Measurements from ENCODE around the gene RETSAT. TPM values are rescaled to one million over a fixed set of nuclear protein-coding genes. Genes with fewer than 3 reads are reported as not detected.
A peak's percentile ranks its signal among the peaks of the same experiment; 100 is the strongest.
"Not testable (repeated sequence)": the region's sequence is repeated elsewhere in the genome, so short reads cannot be mapped to it uniquely, and the experiment has no call there.

Gene RETSAT
- total and polyA plus RNA-seq, 5 experiments from 2014 or later, result 6.6 to 25.6 (median 15.1) TPM

- no peaks in the 10 kb centered on the region for H3K27me3 Mint-ChIP-seq
- ATAC-seq (peak; percentile 83 to 87), DNase-seq (peak; percentile 89 to 96 (median 94))
- peak within 1 kb of the TSS; percentile 96 to 100 (median 99) for H3K4me3 Mint-ChIP-seq
- H3K9me3 Mint-ChIP-seq, result no peaks in the 10 kb centered on the region
- peak within 1 kb of the TSS; percentile 97 to 100 (median 100) for H3K27ac Mint-ChIP-seq
- POLR2A ChIA-PET, result interaction anchor here (0.6 to 5.6 kb wide), 39 partner anchors 9 to 1504 kb away, joined by 3 to 122 read pairs (median 6); partner anchors contain the start of genes ELMOD3, GGCX, IMMT and KCMF1
- peaks cover 27 to 53% (median 42%) of the 10 kb centered on the region in 4 donors for H3K4me1 Mint-ChIP-seq
- peaks cover 31 to 44% (median 40%) of the 10 kb centered on the region in 3 donors for H3K36me3 Mint-ChIP-seq
Observed at GRCh38 chr2:85327822-85328617, 26.3 kb downstream of the RETSAT start, which contains the start of gene TGOLN2. TSS of gene TGOLN2 (minus strand) at chr2:85327989. CDS start at chr2:85327962, 27 bp downstream.

- POLR2A ChIA-PET, result interaction anchor here (0.6 to 5.6 kb wide), 43 partner anchors 9 to 1505 kb away, joined by 3 to 122 read pairs (median 6); partner anchors contain the start of genes C2orf68, ELMOD3, GGCX and IMMT
- Mint-ChIP-seq H3K9me3 (no peaks in the 10 kb centered on the region), H3K27me3 (no peaks in the 10 kb centered on the region), H3K36me3 (peaks cover 31 to 52% (median 43%) of the 10 kb centered on the region in 3 donors), H3K27ac (peak overlapping the region; percentile 97 to 100 (median 100)), H3K4me1 (peaks cover 32 to 61% (median 49%) of the 10 kb centered on the region in 4 donors), H3K4me3 (peak overlapping the region; percentile 96 to 100 (median 99))
- ATAC-seq (peak; percentile 50 to 54), DNase-seq (peak; percentile 43 to 86 (median 70))
Observed at GRCh38 chr2:85327160-85327821, 27.0 kb downstream of the RETSAT start.

DNA sequence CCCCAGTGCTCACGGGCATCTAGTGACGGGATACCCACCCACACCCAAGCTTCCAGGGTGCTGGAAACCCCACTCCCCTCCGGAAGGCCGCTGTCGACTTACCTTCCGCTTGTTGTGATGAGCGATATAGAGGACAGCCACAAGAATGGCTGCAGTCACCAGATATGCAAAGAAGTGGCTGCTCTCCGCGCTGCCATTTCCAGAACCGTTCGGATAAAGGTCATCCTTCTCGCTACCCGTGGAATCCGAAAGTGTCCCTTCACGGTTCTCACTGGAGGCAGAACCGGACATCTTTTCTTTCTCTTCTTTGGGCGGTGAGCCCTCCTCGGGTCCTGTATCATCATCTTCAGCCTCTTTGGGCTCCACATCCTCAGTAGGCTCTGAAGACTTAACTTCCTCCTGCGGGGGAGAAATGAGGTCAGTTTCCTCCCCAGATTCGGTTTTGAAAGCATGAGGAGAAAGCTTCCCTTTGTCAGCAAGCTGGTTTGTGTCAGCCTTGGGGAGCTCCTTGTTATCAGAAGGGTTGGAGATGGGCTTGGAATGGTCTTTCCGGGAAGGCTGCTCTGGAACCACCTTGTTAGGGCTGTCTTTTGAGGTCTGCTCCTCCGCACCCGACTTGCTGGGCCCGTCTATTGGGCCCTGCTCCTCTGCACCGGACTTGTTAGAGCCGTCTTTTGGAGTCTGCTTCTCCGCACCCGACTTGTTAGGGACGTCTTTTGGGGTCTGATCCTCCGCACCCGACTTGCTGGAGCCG, 27.7 kb downstream of the RETSAT start:
- ATAC-seq (peak; percentile 14 to 18), DNase-seq (peak; percentile 17 to 70 (median 39))
- Mint-ChIP-seq H3K36me3 (peaks cover 31 to 59% (median 47%) of the 10 kb centered on the region in 3 donors), H3K27ac (peak overlapping the region; percentile 97 to 100 (median 100)), H3K4me3 (peak overlapping the region; percentile 96 to 100 (median 99)), H3K27me3 (no peaks in the 10 kb centered on the region), H3K9me3 (no peaks in the 10 kb centered on the region), H3K4me1 (peaks cover 35 to 68% (median 56%) of the 10 kb centered on the region in 4 donors)
- POLR2A ChIA-PET, result interaction anchor here (0.7 to 5.6 kb wide), 36 partner anchors 8 to 1115 kb away, joined by 3 to 122 read pairs (median 7); partner anchors contain the start of genes C2orf68, ELMOD3, GGCX and IMMT

GRCh38 chr2:85325466-85325811, 28.9 kb downstream of the RETSAT start:
- H3K9me3 Mint-ChIP-seq, result no peaks in the 10 kb centered on the region
- no peaks in the 10 kb centered on the region for H3K27me3 Mint-ChIP-seq
- POLR2A ChIA-PET, result interaction anchor here (1.3 to 5.6 kb wide), 4 partner anchors 12 to 112 kb away, joined by 3 to 77 read pairs (median 19); no protein-coding TSS in a partner anchor
- DNase-seq (no peak), ATAC-seq (no peak)
- H3K36me3 Mint-ChIP-seq, result peaks cover 40 to 70% (median 53%) of the 10 kb centered on the region in 3 donors
- peaks cover 45 to 79% (median 68%) of the 10 kb centered on the region in 4 donors for H3K4me1 Mint-ChIP-seq
- peak overlapping the region; percentile 96 to 100 (median 99) for H3K4me3 Mint-ChIP-seq
- H3K27ac Mint-ChIP-seq, result peak overlapping the region; percentile 71 to 100 (median 98)

DNA sequence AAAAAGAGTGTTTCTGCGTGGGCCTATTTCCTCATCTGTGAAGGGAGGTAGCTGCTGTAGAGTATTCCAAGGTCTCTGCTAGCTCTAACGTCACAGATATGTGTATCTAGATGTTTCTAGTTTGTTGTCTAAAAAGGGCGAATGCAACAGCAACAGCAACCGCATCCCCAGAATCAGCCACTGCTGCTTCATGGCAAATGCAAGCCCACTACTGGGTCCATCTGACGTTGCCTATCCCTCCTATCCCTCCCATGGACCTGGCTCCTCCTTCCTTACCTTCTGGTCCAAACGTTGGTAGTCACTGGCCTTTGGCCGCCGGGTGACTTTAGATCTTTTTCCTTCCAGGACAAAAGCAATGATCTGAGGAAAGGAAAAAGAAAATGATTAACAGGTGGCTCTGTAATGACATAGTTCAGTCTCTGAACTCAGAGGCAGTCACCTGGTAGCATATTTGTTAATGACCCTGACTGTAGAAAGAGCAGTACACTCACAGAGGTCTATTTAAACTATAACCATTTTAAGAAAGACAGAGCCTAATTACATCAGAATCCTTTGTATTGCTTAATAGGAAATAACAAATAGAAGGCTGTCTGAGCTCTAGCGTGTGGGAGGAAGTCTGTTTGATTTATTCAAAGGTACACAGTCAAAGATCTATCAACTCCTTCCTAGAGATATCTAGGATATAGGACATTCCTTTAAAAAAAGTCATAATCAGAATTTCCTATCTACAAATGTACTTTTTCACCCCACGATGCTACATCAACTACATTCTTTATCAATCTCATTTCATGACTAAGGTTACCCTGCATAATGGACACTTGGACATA, 29.5 kb downstream of the RETSAT start:
- Mint-ChIP-seq H3K27ac (peak overlapping the region; percentile 71 to 100 (median 98)), H3K4me3 (peak overlapping the region; percentile 96 to 100 (median 99)), H3K27me3 (no peaks in the 10 kb centered on the region), H3K36me3 (peaks cover 40 to 76% (median 55%) of the 10 kb centered on the region in 3 donors), H3K4me1 (peaks cover 50 to 85% (median 74%) of the 10 kb centered on the region in 4 donors), H3K9me3 (no peaks in the 10 kb centered on the region)
- ATAC-seq (no peak), DNase-seq (peak in 2 of 10 donors; percentile 12 to 26)
- POLR2A ChIA-PET, result interaction anchor here (0.6 to 5.6 kb wide), 8 partner anchors 11 to 665 kb away, joined by 3 to 77 read pairs (median 3); partner anchors contain the start of genes ELMOD3, MAT2A and RETSAT

DNA sequence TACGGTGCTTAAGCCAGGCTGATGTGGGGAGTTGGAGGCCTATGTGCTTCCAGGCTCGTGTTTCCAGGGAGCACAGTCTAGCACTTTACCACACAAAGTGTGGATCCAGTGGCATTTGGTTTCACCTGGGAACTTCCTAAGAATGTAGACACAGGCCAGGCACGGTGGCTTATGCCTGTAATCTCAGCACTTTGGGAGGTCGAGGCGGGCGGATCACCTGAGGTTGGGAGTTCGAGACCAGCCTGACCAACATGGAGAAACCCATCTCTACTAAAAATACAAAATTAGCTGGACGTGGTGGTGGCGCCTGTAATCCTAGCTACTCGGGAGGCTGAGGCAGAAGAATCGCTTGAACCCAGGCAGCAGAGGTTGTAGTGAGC, 30.4 kb downstream of the RETSAT start:
- not testable (repeated sequence) for H3K27me3 Mint-ChIP-seq, DNase-seq, ATAC-seq, H3K9me3 Mint-ChIP-seq
- peaks cover 56 to 89% (median 78%) of the 10 kb centered on the region in 4 donors for H3K4me1 Mint-ChIP-seq
- POLR2A ChIA-PET, result interaction anchor here (0.5 to 5.6 kb wide), 7 partner anchors 10 to 873 kb away, joined by 3 to 77 read pairs (median 4); partner anchors contain the start of genes ELMOD3, MAT2A and RETSAT
- peaks cover 40 to 85% (median 55%) of the 10 kb centered on the region in 3 donors for H3K36me3 Mint-ChIP-seq
- peak overlapping the region; percentile 74 to 100 (median 99) for H3K4me3 Mint-ChIP-seq
- H3K27ac Mint-ChIP-seq, result peak overlapping the region; percentile 19 to 100 (median 79)

DNA sequence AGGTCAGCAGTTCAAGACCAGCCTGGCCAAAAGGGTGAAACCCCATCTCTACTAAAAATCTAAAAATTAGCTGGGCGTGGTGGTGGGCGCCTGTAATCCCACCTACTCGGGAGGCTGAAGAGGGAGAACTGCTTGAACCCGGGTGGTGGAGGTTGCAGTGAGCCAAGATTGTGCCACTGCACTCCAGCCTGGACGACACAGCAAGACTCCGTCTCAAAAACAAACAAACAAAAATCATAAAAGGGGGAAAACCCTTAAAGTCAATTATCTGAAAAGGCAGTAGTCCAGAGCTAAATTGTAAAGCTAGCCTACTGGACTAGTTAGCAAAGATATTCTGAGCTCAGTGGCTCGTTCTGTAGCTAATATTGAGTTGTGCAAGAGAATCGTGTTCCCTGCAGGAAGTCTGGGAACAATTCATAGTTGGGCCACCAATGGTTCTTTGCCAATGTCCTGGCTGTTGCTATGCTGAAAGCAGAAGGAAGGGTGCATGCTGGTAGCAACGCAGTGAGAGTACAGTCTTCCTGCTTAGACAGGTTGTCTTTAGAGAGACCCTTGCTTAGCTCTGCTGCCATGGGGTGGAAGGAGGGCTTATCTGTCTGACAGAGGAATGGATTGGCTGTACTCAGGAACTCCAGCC, 30.9 kb downstream of the RETSAT start:
- Mint-ChIP-seq H3K27me3 (no peaks in the 10 kb centered on the region), H3K27ac (peak overlapping the region; percentile 19 to 100 (median 79)), H3K9me3 (no peaks in the 10 kb centered on the region), H3K36me3 (peaks cover 40 to 90% (median 55%) of the 10 kb centered on the region in 3 donors), H3K4me3 (peak overlapping the region; percentile 74 to 100 (median 99)), H3K4me1 (peaks cover 60 to 89% (median 79%) of the 10 kb centered on the region in 4 donors)
- POLR2A ChIA-PET, result interaction anchor here (1.2 to 5.6 kb wide), 6 partner anchors 10 to 873 kb away, joined by 3 to 77 read pairs (median 4); partner anchors contain the start of genes ELMOD3, MAT2A, RETSAT and RNF181
- ATAC-seq (no peak), DNase-seq (no peak)

DNA sequence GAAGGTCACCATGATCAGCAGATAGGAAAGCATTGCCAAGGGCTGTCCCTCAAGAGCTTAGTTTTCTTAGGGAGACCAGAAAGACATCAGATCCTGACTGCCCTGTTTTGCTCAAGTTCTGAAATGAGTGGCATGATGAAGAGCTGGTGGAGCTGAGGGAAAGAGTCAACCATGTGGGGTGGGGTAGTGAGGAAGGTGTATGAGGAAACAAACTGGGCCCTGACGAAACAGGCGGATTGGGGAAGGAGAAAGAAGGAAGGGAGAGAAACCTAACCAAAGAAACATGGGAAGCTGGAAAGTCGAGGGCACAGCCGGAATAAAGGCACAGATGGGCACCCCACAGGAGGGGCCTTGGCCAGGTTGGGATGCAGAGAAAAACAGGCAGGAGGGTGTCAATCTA, 34.5 kb downstream of the RETSAT start:
- POLR2A ChIA-PET, result interaction anchor here (0.6 to 3.3 kb wide), 5 partner anchors 8 to 283 kb away, joined by 3 to 37 read pairs (median 7); partner anchors contain the start of genes ELMOD3, RETSAT and TGOLN2
- Mint-ChIP-seq H3K4me3 (peak overlapping the region; percentile 43 to 100 (median 72)), H3K36me3 (peaks cover 15 to 87% (median 31%) of the 10 kb centered on the region in 3 donors), H3K9me3 (no peaks in the 10 kb centered on the region), H3K27ac (peak overlapping the region; percentile 63 to 90 (median 84)), H3K4me1 (peaks cover 50 to 82% (median 77%) of the 10 kb centered on the region in 4 donors), H3K27me3 (no peaks in the 10 kb centered on the region)
- ATAC-seq (no peak), DNase-seq (no peak)

DNA sequence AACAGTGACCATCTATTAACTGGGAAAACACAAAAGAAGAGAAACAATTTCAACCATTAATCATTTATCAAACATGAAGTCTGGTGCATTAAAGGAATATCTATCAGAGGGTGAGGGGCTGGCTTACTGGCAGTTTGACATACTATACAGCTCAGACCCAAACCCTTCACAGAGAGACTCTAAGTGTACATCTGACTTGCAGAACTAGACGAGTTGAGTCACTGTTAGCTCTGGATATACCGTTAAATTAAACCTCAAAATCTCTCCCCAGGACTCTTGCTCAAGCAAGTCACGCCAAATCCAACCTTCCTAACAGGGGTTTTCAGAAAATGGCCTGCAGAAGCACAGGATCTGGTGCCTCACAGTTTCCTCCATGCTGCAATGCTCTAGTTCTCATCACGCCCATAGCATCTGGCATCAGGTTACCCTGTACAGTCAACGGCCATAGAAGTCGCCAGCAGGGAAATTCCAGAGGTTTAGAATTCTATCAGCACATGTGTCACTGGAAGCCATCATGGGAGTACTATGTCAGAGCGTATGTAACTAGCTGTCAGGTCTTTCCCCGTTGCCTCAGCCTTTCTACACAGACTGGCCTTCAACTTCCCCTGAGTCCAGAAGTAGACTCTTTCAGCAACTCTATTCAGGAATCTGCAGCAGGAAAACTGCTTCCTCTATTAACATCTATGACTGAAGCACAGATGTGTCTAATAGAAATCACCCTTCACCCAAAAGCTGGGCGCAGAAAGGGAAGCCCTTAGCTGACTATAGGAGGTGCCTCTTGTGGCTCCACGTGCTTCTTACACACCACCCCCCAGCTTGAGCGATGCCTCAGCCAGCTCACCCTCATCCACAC, 35.9 kb downstream of the RETSAT start:
- DNase-seq (peak in 2 of 10 donors; percentile 20 to 33), ATAC-seq (peak; percentile 74 to 79)
- Mint-ChIP-seq H3K4me3 (peak overlapping the region; percentile 43 to 100 (median 72)), H3K9me3 (no peaks in the 10 kb centered on the region), H3K27ac (peak overlapping the region; percentile 74 to 93 (median 84)), H3K36me3 (peaks cover 9 to 83% (median 21%) of the 10 kb centered on the region in 3 donors), H3K4me1 (peaks cover 48 to 79% (median 71%) of the 10 kb centered on the region in 4 donors), H3K27me3 (no peaks in the 10 kb centered on the region)
- POLR2A ChIA-PET, result interaction anchor here (0.6 to 3.3 kb wide), 7 partner anchors 9 to 373 kb away, joined by 3 to 37 read pairs (median 4); partner anchors contain the start of genes SH2D6 and TGOLN2
